Testis (tissue), 3 donors: ENCODE data around the gene MMP25. TPM values are rescaled to one million over a fixed set of nuclear protein-coding genes. Genes with fewer than 3 reads are reported as not detected.

Experiments
- DNase-seq: peaks from one replicate; pipeline ENCODE4 v3.0.0-alpha.2; 2019
- H3K27ac ChIP-seq, 2 donors: fragments of 200-600 bp; sonication (generic); one replicate each; pipeline ENCODE4 v1.5.1; 2019
- H3K27me3 ChIP-seq: fragments of 200-600 bp; sonication (generic); one replicate; pipeline ENCODE4 v1.5.1; 2019
- H3K36me3 ChIP-seq: fragments of 200-600 bp; sonication (generic); one replicate; pipeline ENCODE4 v1.5.1; 2017; ENCODE audit warnings: low read depth; ENCODE audit errors: missing control alignments
- H3K4me1 ChIP-seq: fragments of 200-600 bp; sonication (generic); one replicate; pipeline ENCODE4 v1.5.1; 2019
- H3K4me3 ChIP-seq, 2 donors: fragments of 200-600 bp; sonication (generic); one replicate each; pipeline ENCODE4 v1.5.1; 2017 to 2019
- H3K9me3 ChIP-seq: fragments of 200-600 bp; sonication (generic); one replicate; pipeline ENCODE4 v1.5.1; 2017
- CTCF ChIP-seq, 3 experiments: fragments of 450-650 bp in 2 of 3; fragments of 200-600 bp in 1 of 3; sonication (generic) in 1 of 3; IDR thresholded peaks; one replicate each; pipeline ENCODE4 v1.5.1; 2016 to 2019; ENCODE audit warnings: antibody characterized with exemption in 3 of 3, mild to moderate bottlenecking in 2 of 3, moderate library complexity in 1 of 3
- POLR2A ChIP-seq: fragments of 450-650 bp; IDR thresholded peaks from one replicate; pipeline ENCODE4 v1.6.1; 2017; ENCODE audit warnings: antibody characterized with exemption, mild to moderate bottlenecking, moderate library complexity
- WGBS, 2 donors: methylation state at CpG; one replicate each; pipeline ENCODE4 v1.1.5; 2018; 5-methylcytosine and 5-hydroxymethylcytosine counted together
- intact Hi-C: fragments of 100-400 bp; cut with DNase I; formaldehyde crosslinking; loops from one replicate; pipeline ENCODE4 v1.15.1; 2023; ENCODE audit warnings: low total_unique reads
- polyA plus RNA-seq: library from polyadenylated mRNA; stranded (reverse); fragments of 350-450 nt; fragmentation: Illumina TruSeq; extraction: RNeasy Lipid Tissue Mini Kit (QIAGEN cat#74804); gene quantifications from one replicate; pipeline ENCODE4 v1.2.3, GENCODE V29; 2014; ENCODE audit warnings: low read depth, low replicate concordance; ENCODE audit not compliant: insufficient read depth
- total RNA-seq, 2 donors: library from RNA; depleted of rRNA; stranded (reverse); fragments of >200 nt; gene quantifications; one replicate each; pipeline ENCODE4 v1.2.3, GENCODE V29; 2016

Gene MMP25
- total and polyA plus RNA-seq, 3 donors from 2014 or later: 0.53 to 1.5 (median 0.62) TPM

- DNase-seq: no peak
- Histone ChIP-seq H3K27me3 (no peaks in the 10 kb centered on the region), H3K9me3 (no peaks in the 10 kb centered on the region), H3K4me3 (no peak overlapping the region), H3K4me1 (no peaks in the 10 kb centered on the region), H3K36me3 (no peaks in the 10 kb centered on the region), H3K27ac (peak overlapping the region in 1 of 2 donors; percentile 16)
- TF ChIP-seq CTCF (IDR thresholded peaks at IDR 0.05) (no peak), POLR2A (no peak)
- WGBS, 2 donors: 33 to 42% methylated on average over 7 of the region's 7 CpGs
- intact Hi-C loops: no loop called here
Observed at GRCh38 chr16:3032624-3033023, 13.7 kb upstream of the MMP25 start.

GRCh38 chr16:3035289-3035971 is 10.9 kb upstream of the MMP25 start:
- Histone ChIP-seq H3K36me3 (no peaks in the 10 kb centered on the region), H3K4me3 (no peak overlapping the region), H3K9me3 (no peaks in the 10 kb centered on the region), H3K4me1 (no peaks in the 10 kb centered on the region), H3K27me3 (no peaks in the 10 kb centered on the region), H3K27ac (no peak overlapping the region)
- no peak for DNase-seq
- intact Hi-C loops: no loop called here
- TF ChIP-seq POLR2A: no peak
- TF ChIP-seq CTCF (IDR thresholded peaks at IDR 0.05): no peak
- 38 to 55% methylated on average over 6 to 19 of the region's 19 CpGs for WGBS, 2 donors

GRCh38 chr16:3035972-3036725 is 10.2 kb upstream of the MMP25 start:
- 5 to 6% methylated on average over 7 to 25 of the region's 40 CpGs for WGBS, 2 donors
- TF ChIP-seq POLR2A (no peak), CTCF (IDR thresholded peaks at IDR 0.05) (no peak)
- H3K27ac ChIP-seq: no peak overlapping the region
- peak overlapping the region in 1 of 2 donors; percentile 17 for H3K4me3 ChIP-seq
- no peaks in the 10 kb centered on the region for H3K9me3 ChIP-seq
- no peaks in the 10 kb centered on the region for H3K27me3 ChIP-seq
- no peaks in the 10 kb centered on the region for H3K36me3 ChIP-seq
- DNase-seq: no peak
- H3K4me1 ChIP-seq: no peaks in the 10 kb centered on the region
- intact Hi-C loops: no loop called here

GRCh38 chr16:3036726-3037315 is 9.5 kb upstream of the MMP25 start, which contains the start of gene BICDL2:
Gene BICDL2, minus strand, starts transcription at chr16:3036944. Its CDS starts 1,448 bp downstream, at chr16:3035496.
- Histone ChIP-seq H3K27ac (no peak within 1 kb of the TSS), H3K27me3 (no peaks in the 10 kb centered on the region), H3K9me3 (no peaks in the 10 kb centered on the region), H3K4me1 (no peaks in the 10 kb centered on the region), H3K36me3 (no peaks in the 10 kb centered on the region), H3K4me3 (peak within 1 kb of the TSS in 1 of 2 donors; percentile 17)
- TF ChIP-seq CTCF (IDR thresholded peaks at IDR 0.05) (no peak), POLR2A (no peak)
- 8 to 28% methylated on average over 10 to 29 of the region's 44 CpGs for WGBS, 2 donors
- intact Hi-C loops: no loop called here
- DNase-seq: no peak
